K562 (cell line): ENCODE measurements around the gene ITGB2. TPM values are rescaled to one million over a fixed set of nuclear protein-coding genes. Genes with fewer than 3 reads are reported as not detected.

ENCODE experiments used
- ASH1L ChIP-seq: fragments of 450-650 bp; IDR thresholded peaks from 2 replicates; pipeline ENCODE4 v1.6.1; 2018; ENCODE audit warnings: borderline replicate concordance, mild to moderate bottlenecking, low read depth; ENCODE audit not compliant: partially characterized antibody
- CAMTA2 ChIP-seq: fragments of 250-450 bp; sonication (Bioruptor Pico); conservative IDR thresholded peaks from 2 replicates; pipeline ENCODE4 v1.5.1; 2022
- CTBP1 ChIP-seq: fragments of 450-650 bp; IDR thresholded peaks from 2 replicates; pipeline ENCODE4 v1.6.1; 2016; ENCODE audit warnings: borderline replicate concordance
- FOXJ3 ChIP-seq: sonication (generic); formaldehyde crosslinking; IDR thresholded peaks from 2 replicates; pipeline ENCODE4 v1.4.0; 2020; ENCODE audit warnings: mild to moderate bottlenecking, missing genetic modification reagents
- JUN ChIP-seq, 2 experiments: sonication (generic) in 1 of 2; formaldehyde crosslinking in 1 of 2; IDR thresholded peaks; 2 replicates each; pipeline versions ENCODE4 v1.6.1 to v1.8.0; 2012 to 2022; ENCODE audit warnings: borderline replicate concordance in 2 of 2, mild to moderate bottlenecking in 2 of 2, improper control_type of control experiment in 1 of 2, low read depth in 1 of 2, low read length in 1 of 2, missing genetic modification reagents in 1 of 2
- NBN ChIP-seq: fragments of 450-650 bp; IDR thresholded peaks from 2 replicates; pipeline ENCODE4 v1.6.1; 2016; ENCODE audit warnings: low read depth, mild to moderate bottlenecking
- NR2C2 ChIP-seq, 2 experiments: fragments of 200-800 bp in 1 of 2; sonication (Bioruptor generic) in 1 of 2; sonication (generic) in 1 of 2; formaldehyde crosslinking in 1 of 2; IDR thresholded peaks; 2 replicates each; pipeline versions ENCODE4 v1.6.1 to v1.8.0; 2016 to 2022; ENCODE audit warnings: mild to moderate bottlenecking in 1 of 2, missing compliant biosample characterization in 1 of 2, missing genetic modification characterization in 1 of 2, missing genetic modification reagents in 1 of 2
- POLR3A ChIP-seq: IDR thresholded peaks from 2 replicates; pipeline ENCODE4 v1.6.1; 2011; ENCODE audit warnings: borderline replicate concordance, mild to moderate bottlenecking, moderate library complexity; ENCODE audit not compliant: insufficient read length, insufficient read depth; ENCODE audit errors: extremely low read depth
- PRPF4 ChIP-seq: fragments of 200-400 bp; formaldehyde crosslinking; IDR thresholded peaks from one replicate; pipeline ENCODE4 v1.6.1; 2017; ENCODE audit warnings: low read length, low read depth, mild to moderate bottlenecking; ENCODE audit not compliant: insufficient read depth, poor library complexity, severe bottlenecking
- SMAD1 ChIP-seq: fragments of 150-350 bp; IDR thresholded peaks from 2 replicates; pipeline ENCODE4 v1.6.1; 2014; ENCODE audit warnings: low read length, low read depth; ENCODE audit not compliant: partially characterized antibody
- SMC3 ChIP-seq: conservative IDR thresholded peaks from 2 replicates; pipeline ENCODE4 v1.6.1; 2011; ENCODE audit warnings: low read depth, low read length, improper control_type of control experiment; ENCODE audit not compliant: insufficient read depth
- SP1 ChIP-seq: sonication (generic); formaldehyde crosslinking; IDR thresholded peaks from 2 replicates; pipeline ENCODE4 v1.8.1; 2022; ENCODE audit warnings: mild to moderate bottlenecking, missing genetic modification reagents
- TCF3 ChIP-seq: sonication (generic); formaldehyde crosslinking; IDR thresholded peaks from 2 replicates; pipeline ENCODE4 v1.4.0; 2020; ENCODE audit warnings: mild to moderate bottlenecking, missing genetic modification reagents
- THRAP3 ChIP-seq: fragments of 450-650 bp; IDR thresholded peaks from 2 replicates; pipeline ENCODE4 v1.6.1; 2016; ENCODE audit warnings: mild to moderate bottlenecking, inconsistent platforms, borderline replicate concordance
- THRB ChIP-seq: fragments of 450-650 bp; formaldehyde crosslinking; conservative IDR thresholded peaks from 2 replicates; pipeline ENCODE4 v1.4.0; 2022; ENCODE audit warnings: mild to moderate bottlenecking, missing genetic modification characterization
- TSC22D4 ChIP-seq: fragments of 450-650 bp; IDR thresholded peaks from 2 replicates; pipeline ENCODE4 v1.6.1; 2016; ENCODE audit warnings: missing genetic modification characterization, missing biosample characterization, control low read depth
- ZNF584 ChIP-seq: fragments of 200-800 bp; sonication (Bioruptor generic); IDR thresholded peaks from 2 replicates; pipeline ENCODE4 v1.6.1; 2016; ENCODE audit warnings: low read depth, mild to moderate bottlenecking, missing genetic modification characterization, missing compliant biosample characterization
- polyA plus RNA-seq, 8 experiments: library from polyadenylated mRNA; depleted of rRNA in 4 of 8; stranded (reverse) in 5 of 8; unstranded in 3 of 8; fragments of >200 nt; fragmentation: Nextera tagmentation in 2 of 8; fragmentation: Illumina TruSeq in 1 of 8; extraction: Ambion mirVana in 2 of 8; extraction: Trizol in 1 of 8; gene quantifications; 2 replicates each; pipeline versions ENCODE4 v1.2.1 to v1.2.3, GENCODE V29; 2011 to 2014; ENCODE audit warnings: inconsistent platforms in 1 of 8, missing spikeins in 1 of 8
- total RNA-seq, 7 experiments: library from RNA; depleted of rRNA in 6 of 7; stranded (reverse); fragments of >200 nt in 6 of 7; fragmentation: Illumina TruSeq in 2 of 7; extraction: Trizol in 2 of 7; gene quantifications; 2 replicates each; pipeline versions ENCODE4 v1.2.1 to v1.2.3, GENCODE V29; 2011 to 2021; ENCODE audit warnings: low replicate concordance in 1 of 7
- TF ChIP-seq, protein P1 (sequence below): IDR thresholded peaks from 2 replicates; pipeline ENCODE4 v1.6.1; 2012; ENCODE audit warnings: low read depth, low read length, improper control_type of control experiment, borderline replicate concordance
- TF ChIP-seq, protein P2 (sequence below): fragments of 450-650 bp; IDR thresholded peaks from 2 replicates; pipeline ENCODE4 v1.6.1; 2017; ENCODE audit warnings: mild to moderate bottlenecking, moderate library complexity
- TF ChIP-seq, protein P3 (sequence below): conservative IDR thresholded peaks from 2 replicates; pipeline ENCODE4 v1.6.1; 2011; ENCODE audit warnings: low read depth, mild to moderate bottlenecking, low read length; ENCODE audit not compliant: control insufficient read depth

Gene ITGB2
- total and polyA plus RNA-seq, 9 of the 15 experiments (the other 6 are each of a cell fraction or from before 2014, with no cell fraction given), result 0.07 to 1.3 (median 0.51) TPM; not detected in 2

GRCh38 chr21:44939532-44940115, 18.9 kb upstream of the ITGB2 start, which contains the start of gene SLX9 (continued):
- TF ChIP-seq, protein P1, sequence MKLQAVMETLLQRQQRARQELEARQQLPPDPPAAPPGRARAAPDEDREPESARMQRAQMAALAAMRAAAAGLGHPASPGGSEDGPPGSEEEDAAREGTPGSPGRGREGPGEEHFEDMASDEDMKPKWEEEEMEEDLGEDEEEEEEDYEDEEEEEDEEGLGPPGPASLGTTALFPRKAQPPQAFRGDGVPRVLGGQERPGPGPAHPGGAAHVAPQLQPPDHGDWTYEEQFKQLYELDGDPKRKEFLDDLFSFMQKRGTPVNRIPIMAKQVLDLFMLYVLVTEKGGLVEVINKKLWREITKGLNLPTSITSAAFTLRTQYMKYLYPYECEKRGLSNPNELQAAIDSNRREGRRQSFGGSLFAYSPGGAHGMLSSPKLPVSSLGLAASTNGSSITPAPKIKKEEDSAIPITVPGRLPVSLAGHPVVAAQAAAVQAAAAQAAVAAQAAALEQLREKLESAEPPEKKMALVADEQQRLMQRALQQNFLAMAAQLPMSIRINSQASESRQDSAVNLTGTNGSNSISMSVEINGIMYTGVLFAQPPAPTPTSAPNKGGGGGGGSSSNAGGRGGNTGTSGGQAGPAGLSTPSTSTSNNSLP, result peak; percentile 36; the same call in 1 of the 2 replicates
- TF ChIP-seq CTBP1 (peak; percentile 95), POLR3A (peak; percentile 13), ZNF584 (0 out of 2 replicates have a peak, but pooled peaks have one; percentile 69), FOXJ3 (CRISPR knock-in tag) (no peak), NBN (peak; percentile 80), JUN (IDR thresholded peaks at IDR 0.05; ENCODE audit: borderline replicate concordance, low read depth, low read length) (peak; percentile 75; the same call in 1 of the 2 replicates), JUN (CRISPR knock-in tag; IDR thresholded peaks at IDR 0.05; ENCODE audit: borderline replicate concordance) (no peak), SMAD1 (peak; percentile 72), TCF3 (CRISPR knock-in tag) (no peak), NR2C2 (CRISPR knock-in tag; IDR thresholded peaks at IDR 0.05) (peak; percentile 89), NR2C2 (tag; IDR thresholded peaks at IDR 0.05) (peak; percentile 98), TSC22D4 (tag) (no peak), PRPF4 (no peak), SP1 (CRISPR knock-in tag) (peak; percentile 85), SMC3 (no peak), THRB (peak; percentile 78; the same call in 1 of the 2 replicates), THRAP3 (no peak), ASH1L (no peak), CAMTA2 (peak; percentile 64; the same call in 1 of the 2 replicates)
- TF ChIP-seq, protein P2, sequence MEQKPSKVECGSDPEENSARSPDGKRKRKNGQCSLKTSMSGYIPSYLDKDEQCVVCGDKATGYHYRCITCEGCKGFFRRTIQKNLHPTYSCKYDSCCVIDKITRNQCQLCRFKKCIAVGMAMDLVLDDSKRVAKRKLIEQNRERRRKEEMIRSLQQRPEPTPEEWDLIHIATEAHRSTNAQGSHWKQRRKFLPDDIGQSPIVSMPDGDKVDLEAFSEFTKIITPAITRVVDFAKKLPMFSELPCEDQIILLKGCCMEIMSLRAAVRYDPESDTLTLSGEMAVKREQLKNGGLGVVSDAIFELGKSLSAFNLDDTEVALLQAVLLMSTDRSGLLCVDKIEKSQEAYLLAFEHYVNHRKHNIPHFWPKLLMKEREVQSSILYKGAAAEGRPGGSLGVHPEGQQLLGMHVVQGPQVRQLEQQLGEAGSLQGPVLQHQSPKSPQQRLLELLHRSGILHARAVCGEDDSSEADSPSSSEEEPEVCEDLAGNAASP, result no peak
- TF ChIP-seq, protein P3, sequence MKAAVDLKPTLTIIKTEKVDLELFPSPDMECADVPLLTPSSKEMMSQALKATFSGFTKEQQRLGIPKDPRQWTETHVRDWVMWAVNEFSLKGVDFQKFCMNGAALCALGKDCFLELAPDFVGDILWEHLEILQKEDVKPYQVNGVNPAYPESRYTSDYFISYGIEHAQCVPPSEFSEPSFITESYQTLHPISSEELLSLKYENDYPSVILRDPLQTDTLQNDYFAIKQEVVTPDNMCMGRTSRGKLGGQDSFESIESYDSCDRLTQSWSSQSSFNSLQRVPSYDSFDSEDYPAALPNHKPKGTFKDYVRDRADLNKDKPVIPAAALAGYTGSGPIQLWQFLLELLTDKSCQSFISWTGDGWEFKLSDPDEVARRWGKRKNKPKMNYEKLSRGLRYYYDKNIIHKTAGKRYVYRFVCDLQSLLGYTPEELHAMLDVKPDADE, result peak; percentile 94
